GM21360 (cell line): ENCODE data around the gene IAPP.
"Not testable (repeated sequence)": the region's sequence is repeated elsewhere in the genome, so short reads cannot be mapped to it uniquely, and the experiment has no call there.

Experiments used
- ATAC-seq: cut with Tn5 transposase; IDR thresholded peaks from one replicate; pipeline ENCODE4 v1.9.1; 2021; ENCODE audit warnings: mild to moderate bottlenecking, moderate library complexity; ENCODE audit not compliant: unreplicated experiment

The IAPP gene

DNA sequence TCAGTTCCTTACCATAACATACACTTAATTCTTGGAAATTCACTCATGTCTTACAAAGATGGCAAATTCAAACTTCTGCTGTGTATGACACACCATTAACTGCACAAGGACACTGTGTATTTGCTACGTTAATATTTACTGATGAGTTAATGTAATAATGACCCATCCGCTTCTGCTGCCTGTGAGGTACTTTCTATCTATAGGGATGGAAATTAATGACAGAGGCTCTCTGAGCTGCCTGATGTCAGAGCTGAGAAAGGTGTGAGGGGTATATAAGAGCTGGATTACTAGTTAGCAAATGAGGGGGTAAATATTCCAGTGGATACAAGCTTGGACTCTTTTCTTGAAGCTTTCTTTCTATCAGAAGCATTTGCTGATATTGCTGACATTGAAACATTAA, at the start of gene IAPP:
TSS of gene IAPP (plus strand) at position 301 of the 400 bp plus-strand sequence. CDS start 450 bp downstream, outside the sequence.
- ATAC-seq: no peak

DNA sequence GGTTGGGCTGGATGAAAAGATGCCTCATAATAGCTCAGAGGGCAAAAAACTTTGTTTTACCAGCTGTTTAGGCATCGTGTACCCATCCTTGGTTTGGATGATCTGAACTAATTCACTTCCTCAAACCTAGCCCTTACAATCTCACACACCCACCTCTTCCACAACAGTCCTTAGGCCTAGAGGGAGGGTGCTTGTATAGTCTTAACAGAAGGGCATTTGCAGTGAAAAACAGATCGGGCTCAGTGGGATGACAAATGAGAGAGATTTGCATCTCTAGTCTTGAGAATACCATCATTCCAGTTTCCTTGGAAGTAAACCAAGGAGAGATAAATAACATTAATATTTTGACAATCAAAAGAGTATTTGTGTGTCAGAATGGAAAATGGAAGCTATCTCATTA, 49.0 kb upstream of the IAPP start:
- no peak for ATAC-seq

DNA sequence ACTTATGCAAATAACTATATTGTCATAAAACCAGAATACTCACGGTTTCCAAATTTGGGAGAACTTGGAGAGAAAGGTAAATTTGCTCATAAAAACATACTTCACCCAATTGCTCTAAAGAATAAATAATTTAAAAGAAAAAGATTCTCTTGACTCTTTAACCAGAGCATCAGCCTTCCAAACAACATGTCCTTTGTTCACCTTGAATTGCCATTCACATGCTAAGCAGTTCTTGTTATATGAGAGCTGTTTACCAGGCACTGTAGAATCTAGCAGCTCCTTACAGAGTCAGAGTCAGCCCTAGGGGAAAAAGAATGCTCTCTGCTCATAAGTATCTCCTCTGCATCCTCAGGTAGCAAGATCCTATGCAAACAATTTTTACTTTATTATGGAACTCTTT, 48.2 kb upstream of the IAPP start:
- no peak for ATAC-seq

DNA sequence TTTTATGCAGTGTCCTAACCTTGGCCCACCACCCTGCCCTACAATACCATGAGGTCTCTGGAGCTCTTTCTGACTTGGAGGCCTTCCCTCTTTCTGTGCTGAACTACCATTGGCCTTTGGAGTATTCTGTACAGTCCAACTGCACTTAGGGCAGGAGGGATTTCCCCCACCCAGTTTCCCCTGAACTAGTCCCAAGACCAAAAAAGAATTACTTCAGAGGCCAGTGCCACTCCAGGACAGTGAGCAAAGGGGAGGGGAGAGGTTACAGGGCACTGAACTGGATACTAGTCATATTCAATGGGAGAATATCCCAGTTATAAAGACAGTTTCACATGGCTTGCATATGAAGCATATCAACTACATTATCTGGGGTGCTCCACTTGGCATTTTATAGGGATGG, 44.1 kb upstream of the IAPP start:
- no peak for ATAC-seq

DNA sequence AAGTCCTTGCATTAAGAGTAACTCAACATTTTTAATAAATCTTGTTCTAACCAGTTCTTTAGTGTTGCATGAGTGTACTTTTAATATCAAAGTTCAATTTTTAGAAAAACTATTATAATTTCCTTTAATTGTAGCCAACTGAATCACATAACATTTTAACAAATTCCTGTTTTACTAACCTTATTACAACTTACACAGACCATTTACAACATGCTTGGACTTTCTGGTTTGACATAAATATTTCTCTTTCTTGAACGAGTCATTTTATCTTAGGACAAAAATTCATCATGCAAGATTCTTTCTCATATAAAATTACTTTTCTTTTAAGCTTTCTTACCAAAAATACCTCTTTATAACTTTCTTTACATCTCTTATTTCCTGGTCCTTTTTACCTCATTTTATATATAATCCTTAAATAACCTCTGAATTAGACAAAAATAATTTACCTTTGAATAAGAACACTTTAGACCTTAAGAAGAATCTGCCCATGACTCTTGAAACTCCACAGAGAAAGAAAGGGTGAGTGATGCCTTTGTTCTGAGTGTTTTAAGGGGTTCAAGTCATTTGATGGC, 41.9 kb upstream of the IAPP start:
- no peak for ATAC-seq

DNA sequence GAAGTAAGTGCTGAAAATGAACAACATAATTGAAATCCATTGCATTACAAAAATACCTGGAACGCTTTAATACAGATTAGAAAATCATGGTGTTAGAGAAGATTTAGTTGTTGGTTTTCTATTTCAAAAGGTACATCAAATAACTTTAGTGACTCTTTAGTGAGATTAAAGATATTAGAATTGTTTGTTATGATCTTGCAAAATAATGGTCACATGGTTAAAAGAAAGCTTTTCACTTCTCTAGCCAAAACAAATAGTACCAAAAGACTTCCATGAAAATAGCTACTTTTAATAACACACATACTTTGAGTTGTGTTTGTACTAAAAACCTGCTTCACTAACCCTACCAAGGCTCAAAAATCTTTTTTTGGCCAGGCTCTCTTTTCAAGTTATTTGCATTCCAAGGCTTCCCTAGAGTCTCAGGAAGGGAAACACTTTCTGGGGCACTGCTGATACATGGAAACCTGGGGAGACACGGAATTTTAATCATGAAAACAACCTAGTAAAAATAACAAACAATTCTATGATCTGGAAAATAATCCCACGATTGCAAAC, 37.9 kb upstream of the IAPP start, which contains the start of gene SLCO1A2:
TSS of gene SLCO1A2 (minus strand) at position 147 of the 555 bp plus-strand sequence. CDS start 270 bp downstream, outside the sequence.
- ATAC-seq: no peak

DNA sequence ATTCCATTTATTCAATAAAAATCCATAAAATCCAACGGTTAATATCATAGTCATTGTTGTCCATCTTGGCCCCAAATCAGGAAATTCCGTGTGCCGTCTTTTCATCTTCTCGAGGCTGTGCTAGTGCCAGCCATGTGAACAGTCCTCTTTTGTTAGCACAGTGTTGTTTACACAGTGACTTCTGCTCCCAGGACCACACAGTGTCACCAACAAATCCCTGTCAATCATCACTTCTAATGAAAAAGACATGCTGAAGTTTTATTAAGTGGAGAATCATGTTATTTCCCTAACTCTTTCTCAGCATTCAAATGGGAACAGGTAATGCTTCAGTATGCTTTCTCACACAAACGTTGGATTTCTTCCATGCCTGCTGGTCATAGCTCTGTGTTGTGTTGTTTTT, 36.0 kb upstream of the IAPP start:
- no peak for ATAC-seq

DNA sequence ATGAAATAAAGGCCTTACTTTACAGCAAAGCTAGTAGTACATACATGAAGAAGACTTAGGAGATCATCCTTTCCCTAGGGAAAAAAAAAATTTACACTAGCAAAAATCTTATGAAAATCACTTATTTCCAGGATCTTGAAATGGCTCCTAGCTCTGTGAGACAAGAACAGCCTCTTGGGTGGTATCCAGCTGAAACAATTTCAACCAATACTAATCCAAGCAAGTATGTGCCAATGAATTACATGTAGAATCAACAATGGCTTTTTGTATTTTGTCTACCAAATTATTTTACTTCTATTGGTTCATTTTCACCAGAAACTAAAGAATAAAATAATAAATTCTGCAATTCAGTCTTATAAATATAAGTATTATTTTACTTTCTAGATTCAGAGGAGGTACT, 35.2 kb upstream of the IAPP start:
- no peak for ATAC-seq

DNA sequence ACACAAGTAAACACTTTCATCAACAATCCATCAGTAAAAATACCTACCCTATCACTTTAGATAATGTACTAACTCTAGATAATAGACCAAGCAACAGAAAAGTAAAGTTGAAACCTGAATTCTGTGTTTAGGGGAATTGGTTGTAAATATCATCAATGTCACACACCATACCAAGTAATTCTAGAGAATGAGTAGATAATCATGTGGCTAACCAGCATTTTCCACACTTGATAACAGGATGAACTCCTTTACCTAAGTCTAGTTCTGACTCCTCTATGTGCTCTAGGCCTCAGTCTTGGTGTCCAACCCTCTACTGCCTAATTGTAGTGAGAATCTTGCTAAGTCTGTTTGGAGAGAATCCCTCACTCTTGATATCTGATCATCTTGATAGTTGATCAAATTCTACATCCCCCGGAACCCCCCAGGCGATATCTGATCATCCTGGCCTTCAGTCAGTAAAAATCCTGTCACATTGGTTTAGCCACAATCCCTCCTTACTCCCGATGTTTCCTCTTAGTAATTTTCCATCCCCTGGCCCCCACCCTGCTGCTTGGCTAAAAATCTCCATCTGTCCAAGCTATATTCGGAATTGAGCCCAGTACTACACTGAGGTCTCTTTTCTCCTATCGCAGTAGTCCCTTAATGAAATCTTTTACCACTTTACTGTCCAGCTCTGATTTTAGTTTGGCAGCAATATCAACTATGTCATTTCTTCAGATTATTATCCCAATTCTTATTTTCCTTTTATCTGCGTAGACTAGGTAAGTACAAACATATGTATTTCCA, 34.5 kb upstream of the IAPP start:
- no peak for ATAC-seq

DNA sequence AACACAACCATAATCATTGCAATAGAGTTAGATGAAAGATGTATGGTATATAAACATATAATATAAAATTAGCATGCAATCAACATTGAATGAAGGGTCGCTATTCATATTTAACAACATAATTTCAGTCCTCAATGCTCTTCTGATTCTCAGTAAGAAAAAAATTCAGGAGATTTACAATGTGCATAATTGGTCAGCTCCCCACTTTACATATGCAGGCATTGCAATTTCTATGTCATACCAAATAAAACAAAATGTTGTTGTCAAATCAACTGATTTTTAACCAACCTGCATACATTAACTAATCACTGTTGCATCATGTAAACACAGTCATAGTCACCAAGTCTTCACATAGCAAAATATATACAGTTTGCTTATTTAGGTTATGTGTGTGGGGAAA, 32.8 kb upstream of the IAPP start:
- ATAC-seq: no peak

DNA sequence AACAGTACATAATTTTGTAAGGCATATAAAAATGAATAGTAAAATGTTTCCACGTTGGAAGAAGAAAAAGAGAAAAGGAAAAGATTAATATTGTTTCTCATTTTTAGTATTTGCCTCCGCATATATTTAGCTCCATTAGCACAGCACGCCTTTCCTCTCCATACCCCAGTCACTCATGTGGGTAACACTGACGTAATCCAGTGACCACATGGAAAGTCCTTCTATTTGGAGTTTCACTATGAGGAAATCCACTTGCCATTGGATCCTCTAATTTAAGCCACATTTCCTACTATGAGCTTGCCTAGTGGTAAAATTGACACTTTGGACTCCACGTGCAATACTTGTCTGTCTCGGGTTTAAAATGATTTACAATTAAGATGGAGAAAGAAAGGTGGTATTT, 32.3 kb upstream of the IAPP start:
- no peak for ATAC-seq

DNA sequence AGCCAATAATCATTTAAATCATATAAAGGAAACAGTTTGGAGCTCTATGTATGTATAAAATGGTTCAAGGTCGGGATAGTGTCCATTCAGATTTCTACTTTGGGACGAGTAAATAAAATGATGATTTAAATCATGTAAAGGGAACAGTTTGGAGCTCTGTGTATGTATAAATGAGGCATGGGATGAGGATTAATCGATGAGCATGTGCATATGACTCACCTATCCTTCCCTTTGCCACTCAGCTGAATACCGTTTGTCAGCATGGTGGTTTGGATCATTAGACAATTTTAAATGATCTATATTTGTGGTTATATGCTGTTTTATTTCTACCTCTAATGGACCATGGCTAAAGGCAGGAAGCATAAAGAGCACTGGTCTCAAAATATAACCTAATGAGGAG, 30.9 kb upstream of the IAPP start:
- ATAC-seq: no peak

DNA sequence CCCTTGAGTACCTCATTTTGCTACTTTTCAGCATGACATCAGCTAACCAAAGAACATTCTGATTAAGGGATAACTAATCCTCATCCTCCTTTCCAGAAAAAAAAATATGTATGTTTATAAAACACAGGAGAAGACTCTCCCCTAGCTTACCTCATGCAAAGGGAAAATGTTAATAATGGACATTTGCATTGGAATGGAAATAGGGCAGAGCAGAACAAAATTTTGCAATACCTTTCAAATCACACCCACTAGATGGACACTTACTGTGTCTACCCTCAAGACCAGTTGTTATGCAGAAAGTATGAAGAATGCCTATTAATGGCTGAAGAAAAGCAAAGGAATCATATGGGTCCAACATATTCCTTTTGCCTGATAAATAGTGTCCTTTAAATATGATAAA, 29.1 kb upstream of the IAPP start:
- no peak for ATAC-seq

DNA sequence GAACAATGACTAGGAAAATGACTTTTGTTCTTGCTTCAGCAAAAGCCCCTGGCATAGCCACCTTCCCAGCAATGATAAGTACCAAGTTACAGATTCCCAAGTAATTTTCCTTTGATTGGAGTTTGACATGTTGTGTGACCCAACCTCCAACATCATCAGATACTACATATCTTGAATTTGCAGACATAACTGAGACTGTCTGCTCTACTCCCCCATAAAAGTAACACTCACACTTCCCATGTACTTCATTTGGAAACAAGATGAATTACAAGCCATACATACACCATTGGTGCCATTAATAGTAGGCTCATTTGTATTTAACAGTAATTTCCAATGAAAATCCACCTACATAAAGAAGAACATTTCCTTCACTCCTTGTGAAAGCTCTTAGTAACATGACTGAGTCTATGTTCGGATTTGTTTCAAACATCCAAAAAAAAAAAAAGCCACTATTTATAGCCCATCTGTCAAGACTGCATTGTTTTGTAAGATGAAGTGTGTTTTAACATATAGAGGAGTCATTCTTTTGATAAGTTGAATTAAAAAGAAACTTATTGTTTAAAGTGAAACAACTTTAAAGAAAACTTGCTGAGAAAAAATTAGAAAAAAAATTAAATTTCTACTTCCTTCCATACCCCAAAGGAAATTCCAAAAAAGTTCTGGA, 26.0 kb upstream of the IAPP start:
- no peak for ATAC-seq

DNA sequence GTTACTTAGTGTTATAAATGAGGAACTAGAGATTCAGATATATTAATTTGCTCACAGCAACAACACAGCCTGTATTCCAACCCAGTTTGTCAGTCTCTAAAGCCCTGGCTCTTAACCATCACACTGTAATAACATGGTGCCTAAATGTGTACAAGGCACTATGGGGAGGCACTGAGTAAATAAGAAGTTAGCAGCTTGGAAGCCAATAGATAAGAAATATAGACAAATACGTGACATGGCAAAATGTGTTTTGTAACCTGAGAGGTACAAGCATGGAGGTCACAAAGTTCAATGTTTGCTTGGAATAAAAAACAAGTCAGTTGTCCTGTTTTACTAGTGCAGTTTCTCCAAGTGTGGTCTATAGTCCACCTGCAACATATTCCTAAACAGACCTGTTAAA, 21.7 kb upstream of the IAPP start:
- ATAC-seq: no peak

DNA sequence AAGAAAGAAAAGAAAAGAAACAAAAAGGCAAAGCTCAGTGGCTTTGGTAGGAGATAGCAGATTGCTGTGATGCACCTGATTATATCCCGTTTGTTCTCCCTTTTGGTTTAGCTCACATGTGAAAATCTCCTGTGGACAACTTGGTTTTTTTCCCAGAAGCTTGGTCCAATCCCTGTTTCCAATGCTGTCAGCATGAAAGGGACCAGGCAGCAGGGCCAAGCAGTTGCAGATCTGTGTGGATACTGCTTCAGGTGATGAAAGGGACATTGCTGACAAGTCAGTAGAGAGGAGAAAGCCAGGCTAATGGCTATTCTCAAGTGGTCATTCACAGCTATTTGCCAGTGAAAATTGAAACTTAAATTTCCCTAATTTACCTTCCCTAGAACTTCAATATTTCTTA, 19.2 kb upstream of the IAPP start:
- ATAC-seq: no peak

DNA sequence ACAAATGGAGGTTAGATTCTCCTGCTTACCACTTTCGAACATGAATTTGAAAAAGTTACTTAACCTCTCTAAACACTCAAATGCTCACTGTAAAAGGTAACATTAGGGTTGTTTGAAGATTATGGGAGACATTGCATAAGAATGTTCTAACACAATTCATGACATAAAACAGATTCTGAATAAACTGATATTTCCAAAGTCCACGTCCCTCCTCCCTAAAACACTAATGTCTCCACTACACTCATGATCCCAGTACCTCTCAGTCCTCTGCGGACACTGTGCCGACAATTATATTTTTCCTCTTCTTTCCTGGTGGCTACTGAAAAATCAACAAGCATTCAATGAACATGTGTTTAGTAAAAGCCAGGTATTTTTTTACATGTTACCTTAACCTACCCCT, 18.8 kb upstream of the IAPP start:
- ATAC-seq: no peak

DNA sequence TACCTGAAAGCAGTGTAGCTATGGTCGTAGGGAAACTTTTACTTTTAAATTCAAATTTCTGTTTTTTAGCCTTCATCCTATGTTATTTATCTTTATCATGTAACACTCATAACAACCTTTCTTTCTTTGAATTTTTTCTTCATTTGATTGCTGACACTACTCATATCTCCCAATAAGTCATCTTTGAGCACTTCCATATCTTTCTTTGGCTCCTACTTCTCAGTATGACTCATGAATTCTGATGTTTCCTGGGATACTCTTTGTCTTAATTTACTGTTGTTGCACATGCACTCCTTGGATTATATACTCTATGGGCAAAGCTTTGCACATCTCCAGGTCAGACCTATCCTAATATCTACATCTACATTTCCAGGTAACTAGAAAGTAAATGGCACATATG, 18.1 kb upstream of the IAPP start:
- no peak for ATAC-seq

DNA sequence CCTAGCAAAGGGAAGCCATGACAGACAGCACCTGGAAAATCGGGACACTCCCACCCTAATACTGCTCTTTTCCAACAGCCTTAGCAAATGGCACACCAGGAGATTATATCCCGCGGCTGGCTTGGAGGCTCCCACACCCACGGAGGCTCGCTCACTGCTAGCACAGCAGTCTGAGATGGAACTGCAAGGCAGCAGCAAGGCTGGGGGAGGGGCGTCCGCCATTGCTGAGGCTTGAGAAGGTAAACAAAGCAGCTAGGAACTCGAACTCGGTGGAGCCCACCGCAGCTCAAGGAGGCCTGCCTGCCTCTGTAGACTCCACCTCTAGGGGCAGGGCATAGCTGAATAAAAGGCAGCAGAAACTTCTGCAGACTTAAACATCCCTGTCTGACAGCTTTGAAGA, 12.1 kb upstream of the IAPP start:
- not testable (repeated sequence) for ATAC-seq

DNA sequence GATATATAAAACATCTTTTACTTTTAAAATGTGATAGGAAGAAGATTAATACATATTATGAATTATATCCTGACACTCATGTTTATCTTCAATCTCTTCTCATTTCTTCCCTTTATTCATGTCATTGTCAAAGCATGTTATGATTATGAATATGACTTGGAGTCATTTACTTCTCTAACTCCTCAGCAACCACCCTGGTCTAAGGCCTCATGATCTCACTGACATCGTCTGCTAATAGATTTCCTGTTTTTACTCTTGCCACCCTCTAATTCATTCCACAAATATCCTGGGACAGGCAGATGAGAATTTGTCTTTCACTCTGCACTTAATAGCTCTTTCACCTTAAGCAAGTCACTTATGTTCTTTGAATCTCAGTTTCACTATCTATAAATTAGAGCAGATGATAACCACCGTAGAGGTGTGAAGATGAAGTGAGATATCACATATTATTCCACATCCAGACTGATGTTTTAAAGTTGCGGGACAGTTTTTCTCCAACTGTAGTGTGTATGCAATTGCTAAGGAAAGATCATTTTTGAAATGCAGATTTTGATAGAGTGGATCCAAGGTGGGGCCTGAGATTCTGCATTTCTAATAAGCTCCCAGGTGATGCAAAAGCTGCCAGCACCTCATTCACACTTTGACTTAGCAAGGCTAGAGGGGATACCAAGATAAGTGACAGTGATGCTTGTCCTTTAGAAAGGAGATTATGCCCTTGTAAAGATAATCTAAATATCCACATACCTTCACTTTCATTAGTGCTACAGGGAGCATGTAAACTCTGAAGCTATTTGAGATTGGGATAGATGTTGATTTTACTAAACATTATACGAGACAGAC, 3.3 kb upstream of the IAPP start:
- no peak for ATAC-seq

DNA sequence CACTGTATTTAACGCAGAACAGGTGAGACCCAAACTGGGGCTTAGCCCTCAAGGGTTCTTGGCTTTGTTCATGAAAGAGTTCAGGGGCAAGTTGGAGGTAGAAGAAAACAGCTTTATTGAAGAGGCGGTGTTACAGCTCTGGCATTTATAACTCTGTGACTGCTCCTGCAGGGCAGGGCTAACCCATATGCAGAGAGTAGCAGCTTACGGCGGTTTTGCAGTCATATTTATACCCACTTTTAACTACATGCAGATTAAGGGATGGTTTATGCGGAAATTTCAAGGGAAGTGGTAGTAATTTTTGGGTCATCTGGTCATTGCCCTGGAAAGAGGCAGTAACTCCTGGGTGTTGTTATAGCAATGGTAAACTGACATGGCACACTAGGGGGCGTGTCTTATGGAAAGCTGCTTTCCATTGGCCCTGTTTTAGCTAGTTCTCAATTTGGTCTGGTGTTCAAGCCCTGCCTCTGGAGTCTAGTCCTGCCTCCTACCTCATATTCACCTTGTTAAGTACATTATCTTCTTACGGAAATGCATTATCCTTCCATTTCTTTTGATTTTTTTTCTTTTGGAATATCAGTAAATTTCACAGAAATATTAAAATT, 1.8 kb upstream of the IAPP start:
- no peak for ATAC-seq
